H9 (cell line): Measurements from ENCODE around the gene SYNGR2. TPM values are rescaled to one million over a fixed set of nuclear protein-coding genes. Genes with fewer than 3 reads are reported as not detected.

Experiments used
- DNase-seq: peaks from one replicate; pipeline ENCODE4 v3.0.0-alpha.2; 2017
- H2AFZ ChIP-seq: one replicate; pipeline ENCODE4 v1.6.1; 2013; ENCODE audit warnings: mild to moderate bottlenecking, low read length, control low read depth, moderate library complexity
- H2AK5ac ChIP-seq: 2 replicates; pipeline ENCODE4 v1.6.1; 2013; ENCODE audit warnings: low read length, control low read depth, mixed read lengths; ENCODE audit not compliant: insufficient read length
- H2BK120ac ChIP-seq: one replicate; pipeline ENCODE4 v1.6.1; 2013; ENCODE audit warnings: low read depth, mild to moderate bottlenecking, low read length, control low read depth, inconsistent platforms; ENCODE audit not compliant: poor library complexity, severe bottlenecking
- H2BK12ac ChIP-seq: 2 replicates; pipeline ENCODE4 v1.6.1; 2013; ENCODE audit warnings: low read length, control low read depth, mixed read lengths, low read depth; ENCODE audit not compliant: insufficient read length
- H2BK15ac ChIP-seq: 2 replicates; pipeline ENCODE4 v1.6.1; 2013; ENCODE audit warnings: low read depth, low read length, control low read depth
- H2BK20ac ChIP-seq: one replicate; pipeline ENCODE4 v1.6.1; 2013; ENCODE audit warnings: low read depth, mild to moderate bottlenecking, low read length, control low read depth, inconsistent platforms; ENCODE audit not compliant: poor library complexity, severe bottlenecking
- H2BK5ac ChIP-seq: 2 replicates; pipeline ENCODE4 v1.6.1; 2013; ENCODE audit warnings: low read length, control low read depth, mixed read lengths; ENCODE audit not compliant: insufficient read length
- H3K14ac ChIP-seq: 2 replicates; pipeline ENCODE4 v1.6.1; 2013; ENCODE audit warnings: low read length, control low read depth; ENCODE audit not compliant: insufficient read depth
- H3K18ac ChIP-seq: 2 replicates; pipeline ENCODE4 v1.6.1; 2013; ENCODE audit warnings: low read depth, mild to moderate bottlenecking, mixed read lengths, low read length, control low read depth; ENCODE audit not compliant: insufficient read length
- H3K23ac ChIP-seq: 2 replicates; pipeline ENCODE4 v1.6.1; 2013; ENCODE audit warnings: low read length, control low read depth, mixed read lengths, low read depth; ENCODE audit not compliant: insufficient read length
- H3K23me2 ChIP-seq: 2 replicates; pipeline ENCODE4 v1.6.1; 2013; ENCODE audit warnings: low read depth, mild to moderate bottlenecking, mixed read lengths, low read length, control low read depth; ENCODE audit not compliant: insufficient read length, poor library complexity, severe bottlenecking
- H3K27ac ChIP-seq: 2 replicates; pipeline ENCODE4 v1.5.1; 2013; ENCODE audit warnings: low read length, control low read depth, mixed read lengths, low read depth; ENCODE audit not compliant: insufficient read length
- H3K27me3 ChIP-seq: 2 replicates; pipeline ENCODE4 v1.6.1; 2013; ENCODE audit warnings: low read length, control low read depth, inconsistent platforms; ENCODE audit not compliant: insufficient read depth
- H3K4ac ChIP-seq: 2 replicates; pipeline ENCODE4 v1.6.1; 2013; ENCODE audit warnings: low read depth, mild to moderate bottlenecking, control low read depth, inconsistent platforms, low read length, moderate library complexity
- H3K4me1 ChIP-seq: 2 replicates; pipeline ENCODE4 v1.6.1; 2013; ENCODE audit warnings: low read length, control low read depth, inconsistent platforms; ENCODE audit not compliant: insufficient read depth
- H3K4me2 ChIP-seq: 2 replicates; pipeline ENCODE4 v1.6.1; 2013; ENCODE audit warnings: low read length, control low read depth, mixed read lengths; ENCODE audit not compliant: insufficient read length, insufficient read depth
- H3K56ac ChIP-seq: 2 replicates; pipeline ENCODE4 v1.6.1; 2013; ENCODE audit warnings: low read depth, mild to moderate bottlenecking, mixed read lengths, low read length, control low read depth; ENCODE audit not compliant: insufficient read length
- H3K79me1 ChIP-seq: 2 replicates; pipeline ENCODE4 v1.6.1; 2013; ENCODE audit warnings: low read depth, mild to moderate bottlenecking, moderate library complexity, low read length, control low read depth, inconsistent platforms; ENCODE audit not compliant: insufficient read depth, poor library complexity, severe bottlenecking
- H3K79me2 ChIP-seq: 2 replicates; pipeline ENCODE4 v1.6.1; 2013; ENCODE audit warnings: low read length, control low read depth, inconsistent platforms; ENCODE audit not compliant: insufficient read depth
- H3K9ac ChIP-seq: 2 replicates; pipeline ENCODE4 v1.6.1; 2013; ENCODE audit warnings: low read length, control low read depth, mixed read lengths; ENCODE audit not compliant: insufficient read length; ENCODE audit errors: extremely low read depth
- H3K9me3 ChIP-seq: one replicate; pipeline ENCODE4 v1.6.1; 2013; ENCODE audit warnings: low read depth, low read length, inconsistent platforms; ENCODE audit not compliant: control insufficient read depth
- H3T11ph ChIP-seq: one replicate; pipeline ENCODE4 v1.6.1; 2013; ENCODE audit warnings: mild to moderate bottlenecking, low read length, control low read depth, inconsistent platforms
- H4K20me1 ChIP-seq: one replicate; pipeline ENCODE4 v1.6.1; 2013; ENCODE audit not compliant: control insufficient read depth, insufficient read length, insufficient read depth
- H4K5ac ChIP-seq: 2 replicates; pipeline ENCODE4 v1.6.1; 2013; ENCODE audit warnings: low read depth, mild to moderate bottlenecking, mixed read lengths, low read length, control low read depth; ENCODE audit not compliant: insufficient read length
- H4K8ac ChIP-seq: replicated peaks from 2 replicates; pipeline ENCODE4 v1.6.1; 2013; ENCODE audit warnings: low read length, control low read depth, mixed read lengths, low read depth; ENCODE audit not compliant: insufficient read length
- H4K91ac ChIP-seq: 2 replicates; pipeline ENCODE4 v1.6.1; 2013; ENCODE audit warnings: low read depth, mild to moderate bottlenecking, moderate library complexity, mixed read lengths, low read length, control low read depth; ENCODE audit not compliant: insufficient read length
- H3K27ac Mint-ChIP-seq, 3 experiments: 2 replicates in 2 of 3; 3 replicates in 1 of 3; pipeline ENCODE4 v1.8.0; 2020 to 2021; ENCODE audit warnings: mixed read lengths in 3 of 3, mild to moderate bottlenecking in 1 of 3, moderate library complexity in 1 of 3
- H3K27me3 Mint-ChIP-seq: 2 replicates; pipeline ENCODE4 v1.8.0; 2021; ENCODE audit warnings: low read depth, mild to moderate bottlenecking, moderate library complexity, mixed read lengths
- H3K36me3 Mint-ChIP-seq, 3 experiments: 2 replicates in 2 of 3; 3 replicates in 1 of 3; pipeline ENCODE4 v1.8.0; 2020 to 2021; ENCODE audit warnings: low read depth in 3 of 3, mixed read lengths in 3 of 3; ENCODE audit not compliant: insufficient read depth in 1 of 3
- H3K4me1 Mint-ChIP-seq, 2 experiments: 2 replicates each; pipeline ENCODE4 v1.8.0; 2020; ENCODE audit warnings: mixed read lengths in 2 of 2
- H3K4me3 Mint-ChIP-seq, 2 experiments: 2 replicates in 1 of 2; 3 replicates in 1 of 2; pipeline ENCODE4 v1.8.0; 2020 to 2021; ENCODE audit warnings: mild to moderate bottlenecking in 2 of 2, mixed read lengths in 2 of 2, moderate library complexity in 1 of 2
- H3K9me3 Mint-ChIP-seq, 2 experiments: 2 replicates in 1 of 2; 3 replicates in 1 of 2; pipeline ENCODE4 v1.8.0; 2020; ENCODE audit warnings: mild to moderate bottlenecking in 2 of 2, mixed read lengths in 2 of 2, moderate library complexity in 1 of 2
- CTCF ChIP-seq: fragments of 200-600 bp; sonication (generic); conservative IDR thresholded peaks from 3 replicates; pipeline ENCODE4 v1.8.0; 2021; ENCODE audit warnings: antibody characterized with exemption, mild to moderate bottlenecking
- WGBS: extraction: QIAGEN DNeasy Blood & Tissue Kit; methylation state at CpG from one replicate; pipeline ENCODE4 v1.1.7; 2013; ENCODE audit warnings: missing lambda C conversion rate, low lambda C conversion rate, mixed read lengths; ENCODE audit not compliant: insufficient read length; ENCODE audit errors: extremely low coverage; 5-methylcytosine and 5-hydroxymethylcytosine counted together
- total RNA-seq: library from RNA; stranded (reverse); gene quantifications from 2 replicates; pipeline ENCODE4 v1.2.1, GENCODE V29; 2021

SYNGR2 gene
- total RNA-seq, 1 experiment from 2014 or later: 41.0 TPM

GRCh38 chr17:78174346-78174869 lies 6.0 kb downstream of the SYNGR2 start:
- Histone ChIP-seq H2BK12ac (no peak overlapping the region), H4K91ac (no peak overlapping the region), H2BK5ac (no peak overlapping the region), H3K23me2 (no peaks in the 10 kb centered on the region), H3K4me1 (no peaks in the 10 kb centered on the region; the same call in 1 of the 2 replicates), H3K14ac (no peak overlapping the region), H2BK20ac (no peak overlapping the region), H3T11ph (no peak overlapping the region), H3K27ac (no peak overlapping the region), H3K4ac (no peak overlapping the region), H3K79me1 (no peaks in the 10 kb centered on the region), H3K79me2 (no peaks in the 10 kb centered on the region), H4K5ac (no peak overlapping the region), H4K20me1 (peaks cover 4% of the 10 kb centered on the region), H3K9me3 (no peaks in the 10 kb centered on the region), H3K9ac (no peak overlapping the region), H3K27me3 (no peaks in the 10 kb centered on the region), H2AFZ (no peak overlapping the region), H4K8ac (no peak overlapping the region), H2AK5ac (no peak overlapping the region), H2BK15ac (no peak overlapping the region), H2BK120ac (no peak overlapping the region), H3K56ac (no peak overlapping the region), H3K23ac (no peak overlapping the region), H3K18ac (no peak overlapping the region), H3K4me2 (no peak overlapping the region)
- Mint-ChIP-seq H3K4me3 (no peak overlapping the region), H3K27ac (peak overlapping the region in 2 of 3 experiments; percentile 59 to 80; a peak in 3 of 7 replicates), H3K4me1 (peaks cover 33 to 52% of the 10 kb centered on the region in 2 experiments), H3K36me3 (peaks cover 31 to 65% (median 52%) of the 10 kb centered on the region in 3 experiments), H3K27me3 (no peaks in the 10 kb centered on the region; the same call in 1 of the 2 replicates), H3K9me3 (no peaks in the 10 kb centered on the region; a peak in 1 of 5 replicates)
- no CpG with 5 or more reads among the region's 15 CpGs for WGBS
- no peak for DNase-seq
- no peak for TF ChIP-seq CTCF
